Activated CD8-positive, alpha-beta T cell treated with anti-CD3 and anti-CD28 coated beads for 36 hours (primary cell): ENCODE measurements around the gene RADIL. TPM values are rescaled to one million over a fixed set of nuclear protein-coding genes. Genes with fewer than 3 reads are reported as not detected.

Experiments used
- ATAC-seq: fragments of 200-7000 bp; cut with Tn5 transposase; one replicate; pipeline ENCODE4 v1.10.0; 2021; ENCODE audit warnings: mild to moderate bottlenecking, moderate library complexity
- CTCF ChIA-PET: fragments of 350-600 bp; sonication (Branson Sonifier 250); formaldehyde crosslinking; loops from one replicate; lab custom pipeline; 2021; ENCODE audit warnings: antibody characterized with exemption; lab: Charles Lee
- POLR2A ChIA-PET: fragments of 350-600 bp; sonication (Branson Sonifier 250); formaldehyde crosslinking; loops from one replicate; lab custom pipeline; 2021; ENCODE audit warnings: antibody characterized with exemption; lab: Charles Lee
- DNase-seq: peaks from one replicate; pipeline ENCODE4 v3.0.0-alpha.2; 2020
- H3K27ac Mint-ChIP-seq: one replicate; pipeline ENCODE4 v1.8.0; 2021; ENCODE audit warnings: mild to moderate bottlenecking, mixed read lengths
- H3K27me3 Mint-ChIP-seq: one replicate; pipeline ENCODE4 v1.8.0; 2021; ENCODE audit warnings: mixed read lengths
- H3K36me3 Mint-ChIP-seq: one replicate; pipeline ENCODE4 v1.8.0; 2021; ENCODE audit warnings: low read depth, mixed read lengths
- H3K4me1 Mint-ChIP-seq: one replicate; pipeline ENCODE4 v1.8.0; 2021; ENCODE audit warnings: low read depth, mixed read lengths
- H3K4me3 Mint-ChIP-seq: one replicate; pipeline ENCODE4 v1.8.0; 2021; ENCODE audit warnings: mild to moderate bottlenecking, moderate library complexity, mixed read lengths
- H3K9me3 Mint-ChIP-seq: one replicate; pipeline ENCODE4 v1.8.0; 2021; ENCODE audit warnings: mixed read lengths
- intact Hi-C: fragments of 100-400 bp; cut with micrococcal nuclease; formaldehyde crosslinking; loops from one replicate; pipeline ENCODE4 v1.10.0; 2022
- total RNA-seq, 2 experiments: library from RNA; stranded (reverse); gene quantifications; one replicate each; pipeline ENCODE4 v1.2.3, GENCODE V29; 2021
- TF ChIP-seq, protein P1 (sequence below): fragments of 200-600 bp; IDR thresholded peaks from one replicate; pipeline ENCODE4 v1.8.0; 2022; ENCODE audit warnings: antibody characterized with exemption, mild to moderate bottlenecking

The RADIL gene
- total RNA-seq, 2 experiments from 2014 or later, result 0.65 to 0.77 TPM

DNA sequence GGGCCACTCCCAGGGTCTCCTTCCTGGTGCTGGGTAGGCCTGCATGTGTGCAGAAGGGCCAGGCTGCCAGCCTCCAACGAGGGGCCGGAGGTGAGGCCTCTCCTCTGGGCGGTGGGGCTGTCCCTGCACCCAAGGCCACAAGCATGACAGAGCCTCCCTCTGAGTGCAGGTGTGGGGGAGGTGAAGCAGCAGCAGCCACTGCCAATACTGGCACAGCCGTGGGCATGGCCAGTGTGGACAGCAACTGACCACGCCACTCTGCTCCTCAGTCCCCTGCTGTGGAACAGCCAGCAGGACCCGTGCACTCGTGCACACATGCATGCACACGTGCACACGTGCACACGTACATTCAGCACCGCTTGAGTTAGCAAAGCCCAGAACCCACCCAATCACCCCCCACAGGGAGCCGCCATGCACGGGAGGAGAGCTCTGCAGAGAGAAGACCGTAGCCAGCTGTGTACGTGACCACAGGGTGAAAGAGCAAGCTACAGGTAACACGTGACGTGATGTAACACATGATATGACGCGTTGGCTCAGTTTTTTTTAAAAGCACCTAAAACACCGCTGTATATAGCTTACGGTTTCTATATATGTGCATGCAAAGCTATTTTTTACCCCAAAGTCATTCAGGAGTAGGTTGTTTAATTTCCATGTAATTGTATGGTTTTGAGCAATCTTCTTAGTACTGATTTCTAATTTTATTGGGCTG lies 44.7 kb downstream of the RADIL start:
- Mint-ChIP-seq H3K9me3 (no peaks in the 10 kb centered on the region), H3K4me3 (no peak overlapping the region), H3K4me1 (no peaks in the 10 kb centered on the region), H3K27me3 (peaks cover under 1% of the 10 kb centered on the region), H3K36me3 (no peaks in the 10 kb centered on the region), H3K27ac (no peak overlapping the region)
- ChIA-PET POLR2A (no interaction called here), CTCF (interaction anchor here (1.5 kb wide), 1 partner anchor 9 kb away, joined by 3 read pairs; no protein-coding TSS in a partner anchor)
- ATAC-seq (no peak), DNase-seq (no peak)
- intact Hi-C loops, result no loop called here
- TF ChIP-seq, protein P1, sequence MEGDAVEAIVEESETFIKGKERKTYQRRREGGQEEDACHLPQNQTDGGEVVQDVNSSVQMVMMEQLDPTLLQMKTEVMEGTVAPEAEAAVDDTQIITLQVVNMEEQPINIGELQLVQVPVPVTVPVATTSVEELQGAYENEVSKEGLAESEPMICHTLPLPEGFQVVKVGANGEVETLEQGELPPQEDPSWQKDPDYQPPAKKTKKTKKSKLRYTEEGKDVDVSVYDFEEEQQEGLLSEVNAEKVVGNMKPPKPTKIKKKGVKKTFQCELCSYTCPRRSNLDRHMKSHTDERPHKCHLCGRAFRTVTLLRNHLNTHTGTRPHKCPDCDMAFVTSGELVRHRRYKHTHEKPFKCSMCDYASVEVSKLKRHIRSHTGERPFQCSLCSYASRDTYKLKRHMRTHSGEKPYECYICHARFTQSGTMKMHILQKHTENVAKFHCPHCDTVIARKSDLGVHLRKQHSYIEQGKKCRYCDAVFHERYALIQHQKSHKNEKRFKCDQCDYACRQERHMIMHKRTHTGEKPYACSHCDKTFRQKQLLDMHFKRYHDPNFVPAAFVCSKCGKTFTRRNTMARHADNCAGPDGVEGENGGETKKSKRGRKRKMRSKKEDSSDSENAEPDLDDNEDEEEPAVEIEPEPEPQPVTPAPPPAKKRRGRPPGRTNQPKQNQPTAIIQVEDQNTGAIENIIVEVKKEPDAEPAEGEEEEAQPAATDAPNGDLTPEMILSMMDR, result no peak

DNA sequence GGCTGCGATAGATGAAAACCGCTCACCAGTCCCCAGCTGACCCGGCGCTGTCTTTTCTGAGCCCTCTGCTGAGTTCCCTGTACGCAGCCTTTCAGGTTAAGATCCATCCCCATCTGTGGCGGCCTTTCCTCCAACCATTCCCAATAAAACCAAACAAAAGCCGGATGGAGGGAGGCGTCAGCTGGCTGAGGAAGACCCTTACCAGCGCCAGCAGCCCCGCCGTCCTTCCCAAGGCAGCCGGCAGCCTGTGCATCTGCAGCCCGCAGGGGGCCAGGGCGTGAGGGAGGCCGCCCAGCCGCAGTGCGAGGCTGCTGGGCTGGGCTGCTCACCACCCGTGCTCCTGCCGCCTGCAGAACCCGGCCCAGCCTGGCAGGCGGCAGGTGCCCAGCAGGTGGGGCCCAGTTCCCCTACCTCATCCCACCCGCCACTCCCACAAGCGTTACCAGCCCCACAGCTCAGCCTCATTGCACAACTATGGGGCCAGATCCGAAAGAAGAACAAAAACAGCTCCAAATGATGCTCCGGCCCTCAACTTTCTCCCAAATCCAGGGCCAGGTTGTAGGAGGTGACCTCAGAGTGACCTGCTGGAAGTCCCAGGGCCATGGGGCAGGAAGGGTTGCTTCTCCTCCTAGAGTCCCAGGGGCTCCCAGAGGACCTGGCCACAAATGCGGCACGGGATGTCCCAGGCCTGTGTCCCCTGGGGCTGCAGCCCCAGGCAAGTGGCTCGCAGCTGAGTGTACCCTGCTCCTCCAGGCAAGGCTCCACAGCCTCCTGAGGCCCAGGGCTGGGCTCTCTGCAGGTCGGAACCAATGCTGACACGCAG lies 45.5 kb downstream of the RADIL start:
- ChIA-PET CTCF (no interaction called here), POLR2A (no interaction called here)
- no peak overlapping the region for H3K27ac Mint-ChIP-seq
- H3K4me3 Mint-ChIP-seq, result no peak overlapping the region
- H3K4me1 Mint-ChIP-seq, result no peaks in the 10 kb centered on the region
- H3K9me3 Mint-ChIP-seq, result no peaks in the 10 kb centered on the region
- no peak for ATAC-seq
- intact Hi-C loops, result no loop called here
- H3K27me3 Mint-ChIP-seq, result no peaks in the 10 kb centered on the region
- H3K36me3 Mint-ChIP-seq, result no peaks in the 10 kb centered on the region
- TF ChIP-seq, protein P1, result no peak
- DNase-seq, result no peak

DNA sequence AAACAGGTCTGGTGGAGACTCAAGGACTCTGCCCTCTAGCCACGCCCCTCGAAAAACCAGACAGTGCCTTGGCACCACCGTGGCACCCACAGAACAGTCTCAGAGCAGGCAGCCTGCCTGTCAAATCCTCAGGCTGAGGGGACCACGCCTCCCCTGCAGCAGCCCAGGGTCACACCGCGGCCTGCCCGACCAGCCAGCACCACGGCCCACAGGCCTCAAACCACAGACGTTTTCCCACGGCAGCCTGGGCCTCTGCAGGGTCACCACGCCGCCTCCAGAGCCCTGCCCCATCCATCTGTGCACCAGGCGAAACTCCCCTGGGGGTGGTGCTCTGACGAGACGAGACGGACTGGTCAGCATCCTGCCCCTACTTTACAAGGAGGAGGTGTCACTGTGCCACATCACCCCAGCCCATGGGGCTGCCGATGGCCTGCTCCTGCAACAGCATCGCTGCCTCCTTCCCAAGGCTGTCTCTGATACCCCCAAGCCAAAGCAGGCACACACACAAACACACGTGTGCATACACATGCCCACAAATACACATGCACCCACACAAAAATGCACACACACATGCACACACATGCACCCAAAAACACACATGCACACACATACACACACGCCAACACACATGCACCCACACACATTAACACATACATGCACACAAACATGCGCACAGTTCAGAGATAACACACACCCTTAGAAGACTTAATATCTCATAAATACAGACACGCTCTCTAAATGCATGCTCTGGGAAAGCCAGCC lies 46.3 kb downstream of the RADIL start:
- Mint-ChIP-seq H3K9me3 (no peaks in the 10 kb centered on the region), H3K27me3 (no peaks in the 10 kb centered on the region), H3K27ac (no peak overlapping the region), H3K4me1 (no peaks in the 10 kb centered on the region), H3K36me3 (no peaks in the 10 kb centered on the region), H3K4me3 (no peak overlapping the region)
- ChIA-PET POLR2A (no interaction called here), CTCF (no interaction called here)
- no peak for ATAC-seq
- TF ChIP-seq, protein P1, result no peak
- intact Hi-C loops, result no loop called here
- no peak for DNase-seq

DNA sequence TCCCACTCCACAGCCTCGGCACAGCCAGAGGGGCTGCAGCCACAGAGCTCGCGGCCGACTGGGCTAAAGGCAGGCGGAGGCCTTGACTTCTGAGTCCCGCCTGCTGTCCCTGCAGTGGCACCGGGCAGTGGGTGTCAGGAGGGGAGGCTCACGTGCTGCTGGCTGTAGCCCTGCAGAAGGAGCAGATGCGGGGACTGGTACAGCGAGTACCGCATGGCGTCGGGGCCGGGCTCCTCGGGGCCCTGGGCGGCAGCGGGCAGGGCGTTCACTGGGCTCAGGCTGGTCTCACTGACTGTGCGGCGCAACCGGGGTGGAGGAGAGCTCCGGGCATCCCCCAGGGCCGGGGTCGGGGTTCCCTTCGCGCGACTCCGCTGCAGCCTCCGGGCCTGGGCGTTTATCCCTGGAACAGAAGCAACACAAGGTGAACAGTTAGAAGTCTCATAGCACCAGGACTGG lies 47.3 kb downstream of the RADIL start:
- Mint-ChIP-seq H3K27me3 (no peaks in the 10 kb centered on the region), H3K36me3 (no peaks in the 10 kb centered on the region), H3K4me1 (no peaks in the 10 kb centered on the region), H3K4me3 (no peak overlapping the region), H3K9me3 (no peaks in the 10 kb centered on the region), H3K27ac (no peak overlapping the region)
- CTCF ChIA-PET, result no interaction called here
- DNase-seq, result no peak
- intact Hi-C loops, result no loop called here
- TF ChIP-seq, protein P1, result no peak
- no peak for ATAC-seq
- POLR2A ChIA-PET, result no interaction called here
